ENCODE measurements around the gene AMBRA1. TPM values are rescaled to one million over a fixed set of nuclear protein-coding genes. Genes with fewer than 3 reads are reported as not detected.
"Not testable (repeated sequence)": the region's sequence is repeated elsewhere in the genome, so short reads cannot be mapped to it uniquely, and the experiment has no call there.

AMBRA1 gene
- total RNA-seq, 1 donor from 2014 or later, result 13.5 TPM

DNA sequence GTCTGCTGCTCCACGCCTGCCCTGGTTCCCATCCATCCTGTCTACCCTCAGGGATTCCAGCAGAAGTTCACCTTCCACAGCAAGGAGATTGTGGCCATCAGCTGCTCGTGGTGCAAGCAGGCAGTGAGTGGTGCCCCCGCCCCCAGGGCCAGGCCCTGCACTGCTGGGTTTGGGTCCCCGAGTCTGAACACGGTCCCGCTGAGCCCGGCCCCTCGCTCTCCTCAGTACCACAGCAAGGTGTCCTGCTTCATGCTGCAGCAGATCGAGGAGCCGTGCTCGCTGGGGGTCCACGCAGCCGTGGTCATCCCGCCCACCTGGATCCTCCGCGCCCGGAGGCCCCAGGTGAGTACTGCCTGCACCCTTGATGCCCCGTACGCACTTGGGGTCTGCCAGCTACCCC is 222.6 kb downstream of the AMBRA1 start:
- DNase-seq (ENCODE audit: low read depth in 2 of 2), result not testable (repeated sequence)

DNA sequence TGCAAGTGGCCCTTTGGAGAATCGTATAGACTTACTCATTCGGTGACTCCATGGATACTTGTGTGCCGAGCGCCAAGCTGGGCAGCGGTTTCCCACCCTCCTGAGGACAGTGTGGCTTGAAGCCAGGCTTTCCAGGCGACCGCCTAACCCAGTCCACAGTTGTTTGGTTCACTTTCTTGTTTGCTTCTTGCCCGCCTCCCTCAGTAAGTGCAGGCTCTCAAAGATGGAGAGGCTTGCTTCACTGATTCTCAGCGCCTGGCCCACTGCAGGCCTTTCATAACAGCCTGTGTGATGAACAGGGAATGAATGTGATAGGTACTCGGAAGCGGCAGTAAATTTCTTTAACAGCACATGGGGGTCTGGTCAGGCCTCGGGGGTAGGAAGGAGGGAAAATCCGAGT is 223.6 kb downstream of the AMBRA1 start:
- no peak for DNase-seq (ENCODE audit: low read depth in 2 of 2)

DNA sequence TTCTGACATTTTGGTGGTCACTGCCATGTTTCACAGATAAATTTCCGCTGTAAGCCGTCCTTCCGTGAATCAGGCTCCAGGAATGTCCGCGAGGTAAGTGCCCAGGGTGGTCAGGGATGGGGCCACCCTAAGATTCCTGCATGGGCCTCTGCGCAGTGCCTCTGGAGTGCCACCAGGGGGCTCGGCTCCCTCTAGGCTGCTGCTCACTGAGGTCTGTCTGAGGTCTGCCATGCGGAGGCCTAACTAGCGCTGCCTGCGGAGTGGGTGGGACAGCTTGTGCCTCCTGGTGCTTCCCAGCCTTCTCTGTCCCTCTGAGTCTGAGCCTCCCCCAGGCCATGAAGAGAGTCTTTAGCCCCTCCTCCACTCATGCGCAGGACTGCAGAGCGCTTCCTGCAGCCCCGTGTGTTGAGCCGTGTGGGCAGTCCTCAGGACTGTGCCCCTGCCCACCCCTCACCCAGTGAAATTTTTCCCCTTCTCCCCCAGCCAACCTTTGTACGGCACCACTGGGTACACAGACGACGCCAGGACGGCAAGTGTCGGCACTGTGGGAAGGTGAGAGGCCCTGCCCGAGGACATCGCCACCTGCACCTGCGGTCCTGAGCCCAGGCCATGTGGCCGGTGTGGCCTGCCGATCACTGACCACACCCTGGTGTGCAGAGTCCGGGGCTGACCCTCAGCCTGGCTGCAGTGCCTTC is 224.2 kb downstream of the AMBRA1 start:
- DNase-seq (ENCODE audit: low read depth in 2 of 2), result peak; percentile 35 to 75

DNA sequence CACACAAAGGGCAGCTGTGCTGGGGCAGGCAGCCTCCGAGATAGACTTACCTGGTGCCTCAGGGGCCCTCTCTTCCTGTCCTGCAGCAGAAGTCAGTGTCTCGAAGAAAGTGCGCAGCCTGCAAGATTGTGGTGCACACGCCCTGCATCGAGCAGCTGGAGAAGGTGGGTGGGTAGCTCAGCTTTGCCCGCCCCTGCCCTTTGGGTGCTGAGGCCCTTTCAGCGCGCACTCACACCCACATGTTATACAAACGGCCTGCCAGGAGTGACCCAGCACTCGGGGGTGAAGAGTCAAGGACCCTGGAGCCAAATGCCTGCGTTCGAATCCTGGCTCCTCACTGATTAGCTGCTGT is 225.9 kb downstream of the AMBRA1 start:
- DNase-seq (ENCODE audit: low read depth in 2 of 2), result no peak

DNA sequence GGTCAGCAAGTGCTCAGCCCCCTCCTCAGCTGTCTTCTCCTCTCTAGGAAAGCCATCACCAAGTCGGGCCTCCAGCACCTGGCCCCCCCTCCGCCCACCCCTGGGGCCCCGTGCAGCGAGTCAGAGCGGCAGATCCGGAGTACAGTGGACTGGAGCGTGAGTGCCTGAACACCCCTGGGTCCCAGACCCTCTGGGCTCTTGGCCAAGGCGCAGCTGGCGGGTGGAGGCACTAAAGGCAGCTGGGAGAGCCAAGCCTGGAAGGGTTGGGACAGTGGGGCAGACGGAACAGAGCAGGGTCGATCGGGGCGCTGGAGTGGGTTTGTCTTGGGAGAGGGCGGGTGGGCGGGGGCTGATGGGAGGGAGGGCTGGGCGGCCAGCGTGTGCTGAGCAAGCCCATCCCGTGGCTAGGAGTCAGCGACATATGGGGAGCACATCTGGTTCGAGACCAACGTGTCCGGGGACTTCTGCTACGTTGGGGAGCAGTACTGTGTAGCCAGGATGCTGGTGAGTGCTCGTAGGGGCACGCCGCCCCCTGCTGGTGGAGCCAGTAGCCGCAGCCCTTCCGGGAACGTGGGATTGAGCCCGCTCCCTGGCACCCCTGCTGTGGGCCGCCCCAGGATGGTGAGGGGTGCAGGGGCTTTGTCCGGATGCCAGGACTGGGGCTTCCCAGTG is 226.4 kb downstream of the AMBRA1 start:
- peak in 1 of 2 donors; percentile 62 for DNase-seq (ENCODE audit: low read depth in 2 of 2)

DNA sequence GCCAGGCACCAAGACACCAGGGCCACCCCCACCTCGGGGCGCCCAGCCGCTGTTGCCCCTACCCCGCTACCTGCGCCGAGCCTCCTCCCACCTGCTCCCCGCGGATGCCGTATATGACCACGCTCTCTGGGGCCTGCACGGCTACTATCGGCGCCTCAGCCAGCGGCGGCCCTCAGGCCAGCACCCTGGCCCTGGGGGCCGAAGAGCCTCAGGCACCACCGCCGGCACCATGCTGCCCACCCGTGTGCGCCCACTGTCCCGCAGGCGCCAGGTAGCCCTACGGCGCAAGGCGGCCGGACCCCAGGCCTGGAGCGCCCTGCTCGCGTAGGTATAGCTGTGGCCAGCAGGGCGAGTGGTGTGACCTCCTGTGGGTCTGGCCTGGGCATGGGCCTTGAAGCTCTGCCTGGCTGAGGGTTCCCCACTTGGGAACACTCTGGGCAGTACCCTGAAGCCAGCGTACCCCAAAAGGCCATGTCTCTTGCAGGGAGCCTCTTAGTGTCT is 227.1 kb downstream of the AMBRA1 start:
- no peak for DNase-seq (ENCODE audit: low read depth in 2 of 2)

DNA sequence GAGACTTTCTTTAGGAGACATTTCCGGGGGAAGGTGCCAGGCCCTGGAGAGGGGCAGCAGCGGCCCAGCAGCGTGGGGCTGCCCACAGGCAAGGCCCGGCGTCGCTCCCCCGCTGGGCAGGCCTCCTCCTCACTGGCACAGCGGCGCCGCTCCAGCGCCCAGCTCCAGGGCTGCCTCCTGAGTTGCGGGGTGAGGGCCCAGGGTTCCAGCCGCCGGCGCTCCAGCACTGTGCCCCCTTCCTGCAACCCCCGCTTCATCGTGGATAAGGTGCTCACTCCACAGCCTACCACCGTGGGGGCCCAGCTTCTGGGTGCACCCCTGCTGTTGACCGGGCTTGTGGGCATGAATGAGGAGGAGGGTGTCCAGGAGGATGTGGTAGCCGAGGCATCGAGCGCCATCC is 227.6 kb downstream of the AMBRA1 start:
- no peak for DNase-seq (ENCODE audit: low read depth in 2 of 2)

DNA sequence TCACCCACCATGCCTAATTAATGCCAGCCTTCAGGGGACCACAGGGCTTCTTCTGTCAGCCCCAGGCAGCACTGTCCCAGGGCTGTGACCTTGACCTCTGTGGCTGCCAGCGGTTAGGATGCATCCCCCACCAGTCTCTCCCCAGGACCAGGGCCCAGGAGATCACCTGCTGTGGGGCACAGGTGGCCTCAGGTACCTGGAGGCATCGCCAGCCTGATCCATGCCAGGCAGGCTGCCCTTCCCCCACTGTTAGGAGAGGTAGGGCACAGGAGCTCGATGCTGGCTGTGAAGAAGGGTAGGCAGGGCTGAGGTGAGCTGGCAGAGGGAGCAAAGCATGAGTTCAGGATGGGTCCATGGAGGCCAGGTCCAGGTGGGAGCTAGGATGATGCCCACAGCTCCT is 229.0 kb downstream of the AMBRA1 start:
- no peak for DNase-seq (ENCODE audit: low read depth in 2 of 2)

DNA sequence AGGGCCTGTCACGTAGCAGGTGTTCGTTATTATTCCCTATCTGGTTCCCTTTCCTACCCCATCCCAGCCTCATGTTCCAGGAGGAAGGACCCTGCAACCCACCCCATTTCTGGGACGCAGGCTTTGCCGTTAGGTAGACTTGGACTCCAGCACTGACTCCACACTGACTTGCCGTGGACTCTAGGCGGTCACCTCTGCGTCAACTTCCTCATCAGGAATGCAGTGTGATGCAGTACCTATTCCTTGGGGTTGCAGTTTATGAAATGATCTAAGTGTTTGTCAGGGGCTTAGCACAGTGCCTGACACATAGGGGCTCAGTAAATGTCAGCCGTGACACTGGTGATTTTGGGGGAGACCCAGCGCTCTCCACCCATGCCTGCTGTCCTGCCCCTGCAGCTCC is 229.8 kb downstream of the AMBRA1 start:
- DNase-seq (ENCODE audit: low read depth in 2 of 2), result no peak

DNA sequence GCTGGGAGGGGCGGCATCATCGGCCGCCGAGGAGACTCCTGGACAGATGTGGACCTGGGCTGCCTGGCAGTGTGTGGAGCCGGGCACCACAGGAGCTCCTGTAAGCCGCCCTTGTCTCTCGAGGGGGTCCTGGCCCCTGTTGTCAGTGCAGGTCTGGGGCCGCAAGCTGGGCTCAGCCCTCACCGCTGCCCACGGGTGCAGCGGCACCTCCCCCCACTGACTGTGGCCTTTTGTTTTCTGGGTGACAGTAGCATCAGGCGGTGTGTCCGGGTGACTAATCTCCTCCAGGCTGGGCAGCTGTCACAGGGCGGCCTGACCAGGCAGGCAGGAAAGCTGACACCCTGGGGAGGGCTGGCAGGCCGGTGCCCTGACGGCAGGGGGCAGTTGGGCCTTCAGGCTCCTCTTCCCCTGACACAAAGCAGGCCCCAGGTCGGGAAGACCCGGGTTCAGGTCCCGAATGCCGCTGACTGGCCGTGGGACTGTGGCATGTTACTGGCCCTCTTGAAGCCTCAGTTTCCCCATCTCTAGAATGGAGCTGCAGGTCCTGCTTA is 230.3 kb downstream of the AMBRA1 start:
- peak; percentile 92 to 93 for DNase-seq (ENCODE audit: low read depth in 2 of 2)

DNA sequence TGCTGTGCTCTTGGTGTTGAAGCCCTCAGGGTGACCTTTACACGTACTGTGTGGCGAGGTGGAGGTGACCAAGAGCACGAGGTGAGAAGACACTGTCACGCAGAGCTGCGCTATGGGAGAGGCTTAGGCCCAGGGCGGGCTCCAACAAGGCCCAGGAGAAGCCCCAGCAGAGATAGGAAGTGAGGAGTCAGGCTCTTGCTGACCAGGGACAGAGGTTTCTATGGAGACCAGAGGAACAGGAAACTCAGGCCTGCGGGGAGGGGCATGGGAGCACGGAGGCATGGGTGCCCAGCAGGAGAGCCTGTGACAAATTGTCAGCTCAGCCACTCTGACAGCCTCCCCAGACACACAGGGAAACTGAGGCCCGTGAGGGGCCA is 230.8 kb downstream of the AMBRA1 start:
- peak; percentile 93 to 94 for DNase-seq (ENCODE audit: low read depth in 2 of 2)

DNA sequence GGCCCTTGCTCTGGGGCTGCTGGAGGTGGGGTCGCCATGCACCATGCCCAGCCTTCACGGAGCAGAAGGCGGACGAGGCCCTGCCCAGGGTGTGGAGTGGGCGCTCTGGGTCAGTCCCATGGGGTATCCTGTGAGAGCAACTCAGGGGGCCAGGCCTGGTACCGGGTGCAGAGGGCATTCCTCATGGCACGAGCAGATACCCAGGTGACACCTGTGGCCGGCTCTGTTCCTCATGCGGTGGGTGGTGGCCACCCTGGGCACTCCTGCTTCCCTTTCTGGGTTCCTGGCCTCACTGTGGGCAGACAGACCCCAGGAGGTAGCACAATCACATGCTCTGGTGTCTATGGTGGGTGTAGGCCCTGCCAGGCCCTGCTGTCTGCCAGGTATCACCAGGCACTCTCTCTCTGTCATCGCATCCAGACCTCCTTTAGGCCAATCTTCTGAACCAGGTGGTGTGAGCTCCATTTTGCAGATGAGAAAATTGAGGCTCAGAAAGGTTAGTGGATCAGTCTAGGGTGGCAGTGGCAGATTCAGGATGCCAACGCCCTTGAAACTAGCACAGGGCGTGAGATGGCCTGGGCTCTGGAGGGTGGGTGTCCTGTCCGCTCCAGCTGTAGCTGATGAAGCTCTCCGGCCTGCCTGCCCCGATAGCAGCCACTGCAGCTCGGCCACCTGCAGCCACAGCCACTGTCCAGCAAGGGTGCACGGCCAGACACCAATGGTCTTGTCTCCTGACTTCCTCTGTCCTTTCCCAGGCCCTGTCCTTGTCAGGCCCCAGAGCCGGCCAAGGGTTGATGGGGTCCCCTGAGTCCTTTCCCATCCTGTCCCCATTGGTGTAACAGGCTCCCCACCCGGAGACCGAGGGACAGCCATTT is 231.4 kb downstream of the AMBRA1 start:
- DNase-seq (ENCODE audit: low read depth in 2 of 2), result no peak

DNA sequence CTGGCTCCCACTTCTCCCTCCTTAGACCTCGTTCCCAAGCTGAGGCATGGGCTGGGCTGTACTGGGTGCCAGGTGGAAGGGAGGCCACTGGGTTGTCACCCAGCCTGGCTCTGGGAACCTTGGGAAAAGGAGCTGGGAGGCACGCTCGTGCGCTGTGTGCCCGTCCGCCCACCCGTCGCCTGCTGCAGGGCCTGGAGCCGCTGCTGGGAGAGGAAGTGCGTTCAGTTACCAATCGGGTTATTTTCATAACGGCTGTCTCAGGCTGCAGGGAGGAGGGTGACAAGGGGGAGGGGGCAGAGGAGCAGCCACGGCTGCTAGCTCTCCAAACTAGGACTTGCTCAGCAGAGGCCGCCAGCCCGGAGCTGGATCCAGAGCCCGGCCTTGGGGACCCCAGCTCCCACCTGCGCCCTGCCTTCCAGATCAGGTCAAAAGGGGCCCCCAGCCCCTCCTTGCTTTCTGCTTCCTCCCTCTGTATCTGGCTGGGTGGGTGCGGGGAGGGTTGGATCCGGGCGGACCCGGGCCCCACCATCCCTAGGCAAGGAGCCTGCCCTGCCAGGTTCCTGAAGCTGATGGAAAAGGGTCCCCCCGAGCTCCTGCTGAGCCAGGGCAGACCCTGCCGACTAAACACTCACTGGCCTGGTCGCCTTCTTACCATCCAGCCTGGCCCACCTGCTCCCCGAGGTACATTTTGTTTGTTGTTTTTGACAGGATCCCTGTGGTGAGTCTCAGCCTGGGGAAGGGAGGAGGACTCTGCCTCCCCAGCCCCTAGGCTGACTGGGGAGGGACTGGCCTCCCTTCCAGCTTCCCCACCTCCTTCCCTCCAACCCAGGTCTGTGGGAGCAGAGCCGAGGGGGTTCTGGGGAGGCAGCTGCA is 232.3 kb downstream of the AMBRA1 start:
- peak; percentile 49 to 80 for DNase-seq (ENCODE audit: low read depth in 2 of 2)

DNA sequence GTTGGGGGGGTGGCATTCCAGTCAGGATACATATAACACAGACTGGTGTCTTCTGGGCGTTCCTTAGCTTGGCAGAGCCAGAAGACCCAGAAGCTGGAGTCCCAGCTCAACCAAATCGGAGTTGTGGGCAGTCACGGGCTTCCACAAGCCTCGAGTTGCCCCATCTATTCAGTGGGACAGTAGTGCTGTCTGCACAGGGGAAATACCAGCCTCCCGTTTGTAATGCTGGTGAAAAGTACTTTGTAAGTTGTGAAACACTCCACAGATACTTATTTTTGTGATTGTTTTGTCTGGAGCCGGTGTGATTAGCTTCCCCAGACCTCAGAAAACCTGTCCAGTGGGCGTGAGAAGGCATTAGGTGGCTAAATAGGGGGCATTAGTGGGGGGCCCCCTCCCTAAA is 232.9 kb downstream of the AMBRA1 start:
- no peak for DNase-seq (ENCODE audit: low read depth in 2 of 2)

DNA sequence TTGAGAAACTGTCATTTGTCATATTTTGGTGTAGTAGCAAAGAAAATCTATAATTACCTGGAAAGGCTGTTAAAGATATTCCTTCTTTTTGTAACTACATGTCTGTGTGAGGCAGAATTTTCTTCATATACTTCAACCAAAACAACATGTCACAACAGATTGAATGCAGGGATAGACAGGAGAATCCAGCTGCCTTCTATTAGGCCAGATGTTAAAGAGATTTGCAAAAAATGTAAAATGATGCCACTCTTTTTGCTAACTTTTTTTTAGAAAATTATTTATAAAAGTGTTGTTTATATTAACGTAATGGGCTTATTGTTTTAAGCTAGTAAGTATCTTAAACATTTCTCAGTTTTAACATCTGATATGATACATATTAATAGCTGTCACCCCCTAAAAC is 233.9 kb downstream of the AMBRA1 start:
- no peak for DNase-seq (ENCODE audit: low read depth in 2 of 2)

DNA sequence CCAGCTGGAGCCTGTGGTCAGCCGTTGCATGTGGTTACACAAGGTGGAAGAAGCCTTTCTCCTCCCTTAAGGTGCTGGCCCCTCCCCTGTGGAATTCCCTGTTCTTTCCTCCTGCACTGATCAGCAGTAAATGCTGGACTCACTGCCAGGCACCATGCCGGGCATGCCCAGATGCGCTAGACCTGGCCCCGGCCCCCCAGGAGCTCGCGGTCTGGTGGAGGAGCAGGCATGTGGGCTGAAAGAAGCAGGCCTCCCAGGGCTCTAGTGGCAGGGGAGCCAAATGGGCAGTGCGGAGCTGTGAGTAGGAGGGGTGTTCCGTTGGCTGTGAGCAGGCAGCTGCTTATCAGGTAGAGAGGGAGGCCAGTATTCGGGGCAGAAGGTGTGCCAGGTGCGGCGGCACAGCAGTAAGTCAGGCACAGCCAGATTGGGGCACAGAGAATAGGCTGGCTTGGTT is 236.3 kb downstream of the AMBRA1 start:
- no peak for DNase-seq (ENCODE audit: low read depth in 2 of 2)

DNA sequence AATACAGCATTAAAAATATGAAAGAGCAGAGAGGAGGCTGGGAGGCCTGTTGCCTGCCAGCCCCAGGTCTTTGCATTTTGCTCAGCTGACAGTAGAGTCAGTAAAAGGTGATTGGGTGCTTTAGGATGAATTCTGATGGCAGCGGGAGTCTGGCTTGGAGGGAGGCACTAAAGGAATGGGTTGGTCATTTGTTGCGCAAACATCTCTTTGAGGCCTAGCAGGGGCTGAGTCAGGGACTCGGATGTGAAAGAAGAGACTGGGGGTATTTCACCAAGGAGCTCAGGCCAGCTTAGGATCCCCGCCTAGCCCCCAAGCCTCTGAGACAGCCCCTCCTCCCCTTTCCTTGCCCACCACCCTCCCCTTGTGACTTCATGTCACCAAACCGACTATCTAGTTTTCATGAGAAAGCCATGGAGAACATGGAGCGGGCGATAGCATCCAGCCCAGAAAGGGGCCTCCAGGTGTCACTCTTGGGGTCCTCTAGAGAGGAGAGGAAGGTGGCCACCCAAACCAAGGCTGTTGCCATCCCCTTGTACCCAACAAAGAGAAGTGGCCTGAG is 236.8 kb downstream of the AMBRA1 start:
- DNase-seq (ENCODE audit: low read depth in 2 of 2), result no peak

DNA sequence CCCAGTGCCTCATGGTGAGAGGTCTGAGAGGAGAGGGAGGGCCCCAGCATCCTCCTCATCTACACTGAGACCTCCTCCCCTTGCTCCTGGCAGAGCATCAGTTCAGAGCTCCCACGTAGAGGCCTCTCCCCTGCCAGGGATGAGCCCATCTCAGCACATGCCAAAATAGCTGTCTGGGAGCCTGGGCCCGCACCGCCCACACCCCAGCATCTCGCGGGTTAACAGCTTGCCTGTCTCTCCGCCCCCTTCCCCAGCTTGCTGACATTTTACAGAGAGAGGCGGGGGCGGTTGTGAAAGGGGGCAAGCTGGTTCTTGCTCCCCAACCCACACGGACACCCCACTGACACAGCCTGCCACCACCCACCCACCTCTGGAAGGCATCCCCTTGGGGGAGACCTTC is 240.1 kb downstream of the AMBRA1 start:
- DNase-seq (ENCODE audit: low read depth in 2 of 2), result no peak

DNA sequence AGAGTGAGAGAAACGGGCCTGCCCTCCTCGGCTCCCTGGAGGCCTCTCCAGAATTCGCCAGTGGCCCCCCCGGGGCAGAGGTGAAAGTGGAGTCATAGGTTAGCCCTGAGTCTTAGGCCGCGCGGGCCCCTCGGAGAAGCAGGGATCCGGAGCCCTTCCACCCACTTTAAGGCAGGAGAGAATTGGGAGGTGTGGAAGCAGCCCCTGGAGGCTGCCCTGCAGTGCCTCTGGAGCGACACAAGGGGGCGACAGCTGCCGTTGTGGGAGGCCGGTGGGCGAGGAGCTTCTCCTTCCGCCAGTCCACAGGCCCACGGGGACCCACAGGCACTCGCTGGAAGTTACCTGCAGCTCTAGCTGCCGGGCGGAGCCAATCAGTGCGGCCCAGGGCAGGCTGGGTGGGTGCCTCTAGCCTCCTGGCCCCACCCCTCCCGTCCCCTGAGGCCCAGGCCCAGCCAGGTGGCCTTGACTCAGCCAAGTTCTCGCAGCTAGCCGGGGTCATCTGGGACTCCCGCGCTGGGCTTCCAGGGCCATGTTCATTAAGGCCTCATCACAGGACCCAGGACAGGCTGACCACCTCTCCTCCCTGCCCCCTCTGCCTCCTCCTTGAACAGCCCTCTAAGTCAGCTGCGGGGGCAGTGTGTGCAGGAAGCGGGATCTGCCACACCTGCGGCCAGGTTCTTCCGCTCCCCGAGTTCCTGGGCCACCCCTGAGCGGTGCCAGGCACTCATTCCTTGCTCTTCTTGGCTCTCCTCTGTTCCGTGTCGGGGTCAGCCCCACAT is 241.6 kb downstream of the AMBRA1 start:
- peak in 1 of 2 donors; percentile 66 for DNase-seq (ENCODE audit: low read depth in 2 of 2)

DNA sequence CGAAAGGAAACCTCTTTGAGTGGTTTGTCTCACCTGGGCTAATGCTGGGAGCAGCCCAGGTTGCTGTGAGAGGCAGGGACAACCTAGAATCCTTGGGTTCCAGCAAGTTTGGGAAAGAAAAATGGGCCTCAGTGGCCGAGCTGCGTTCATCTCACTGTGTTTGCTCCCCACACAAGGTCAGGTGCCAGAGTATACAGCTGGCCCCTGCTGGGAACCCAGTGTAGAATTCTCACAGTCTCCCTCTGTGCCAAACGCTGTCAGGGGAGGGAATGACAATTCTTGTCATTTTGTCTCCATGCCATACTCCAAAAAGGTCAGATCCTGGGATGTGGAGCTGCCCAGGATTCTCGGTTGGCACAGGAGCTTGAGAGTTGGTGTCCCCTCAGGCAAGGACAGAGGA is 242.2 kb downstream of the AMBRA1 start:
- DNase-seq (ENCODE audit: low read depth in 2 of 2), result no peak

All from dermis microvascular lymphatic vessel endothelial cell (primary cell).